ENCODE results near the gene ASNS. TPM values are rescaled to one million over a fixed set of nuclear protein-coding genes. Genes with fewer than 3 reads are reported as not detected.
"Not testable (repeated sequence)": the region's sequence is repeated elsewhere in the genome, so short reads cannot be mapped to it uniquely, and the experiment has no call there.

The ASNS gene
- 5.5 and 21.2 TPM in 2 replicates for total RNA-seq

DNA sequence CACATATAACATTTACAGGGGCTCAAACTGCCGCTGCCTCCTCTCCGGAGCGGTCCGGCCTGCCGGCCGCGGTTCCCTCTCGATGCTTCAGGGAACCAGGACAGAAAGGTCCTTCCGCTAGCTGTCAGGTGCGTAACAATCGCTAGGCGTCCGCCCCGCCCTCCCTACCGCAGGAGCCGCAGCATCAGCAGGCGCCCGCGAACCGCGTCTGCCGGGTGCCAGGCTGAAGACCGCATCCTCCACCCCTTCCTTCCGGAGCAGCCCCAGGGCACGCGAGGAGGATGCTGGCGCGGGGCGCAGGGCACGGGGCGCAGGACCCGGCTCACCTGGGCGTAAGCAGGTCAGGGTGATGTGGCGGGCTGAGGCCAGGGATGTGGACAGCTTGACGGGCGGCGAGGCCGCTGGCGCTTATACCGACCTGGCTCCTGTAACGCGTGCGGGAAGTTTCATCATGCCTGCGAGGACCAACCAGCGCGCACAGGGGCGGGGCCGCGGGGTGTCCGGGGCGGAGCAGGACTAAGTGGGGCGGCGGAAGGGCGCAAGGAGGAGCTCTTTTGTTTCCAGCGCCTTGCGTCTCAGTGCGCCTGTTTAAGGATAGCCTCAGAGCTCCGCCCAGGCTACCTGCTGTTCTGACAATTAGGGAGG lies at the start of gene ASNS:
TSS of gene ASNS (minus strand) at position 384 of the 645 bp plus-strand sequence. CDS start 3,252 bp downstream, outside the sequence.
- DNase-seq (ENCODE audit: extremely low read depth, low read depth, low spot score) = peak; percentile 16

- not testable (repeated sequence) for DNase-seq (ENCODE audit: extremely low read depth, low read depth, low spot score)
Observed at GRCh38 chr7:97921254-97921653, 49.0 kb upstream of the ASNS start.

GRCh38 chr7:97915267-97915666 lies 43.1 kb upstream of the ASNS start:
- DNase-seq (ENCODE audit: extremely low read depth, low read depth, low spot score) = not testable (repeated sequence)

- not testable (repeated sequence) for DNase-seq (ENCODE audit: extremely low read depth, low read depth, low spot score)
Observed at GRCh38 chr7:97912294-97912693, 40.1 kb upstream of the ASNS start.

- DNase-seq (ENCODE audit: extremely low read depth, low read depth, low spot score) = not testable (repeated sequence)
Observed at GRCh38 chr7:97896893-97897292, 24.7 kb upstream of the ASNS start.

DNA sequence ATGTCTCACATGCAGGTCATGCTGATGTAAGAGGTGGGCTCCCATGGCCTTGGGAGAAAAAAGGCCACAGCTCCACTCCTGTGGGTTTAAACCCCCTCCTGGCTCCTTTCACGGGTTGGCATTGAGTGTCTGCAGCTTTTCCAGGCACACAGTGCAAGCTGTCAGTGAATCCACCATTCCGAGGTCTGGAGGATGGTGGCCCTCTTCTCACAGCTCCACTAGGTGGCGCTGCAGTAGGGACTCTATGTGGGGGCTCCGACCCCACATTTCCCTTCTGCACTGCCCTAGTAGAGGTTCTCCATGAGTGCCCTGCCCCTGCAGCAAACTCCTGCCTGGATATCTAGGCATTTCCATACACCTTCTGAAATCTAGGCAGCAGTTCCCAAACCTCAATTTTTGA lies 19.5 kb upstream of the ASNS start:
- not testable (repeated sequence) for DNase-seq (ENCODE audit: extremely low read depth, low read depth, low spot score)

- not testable (repeated sequence) for DNase-seq (ENCODE audit: extremely low read depth, low read depth, low spot score)
Observed at GRCh38 chr7:97879527-97879926, 7.3 kb upstream of the ASNS start.

- not testable (repeated sequence) for DNase-seq (ENCODE audit: extremely low read depth, low read depth, low spot score)
Observed at GRCh38 chr7:97874894-97875293, 2.7 kb upstream of the ASNS start.

GRCh38 chr7:97873606-97874005 lies 1.4 kb upstream of the ASNS start:
- DNase-seq (ENCODE audit: extremely low read depth, low read depth, low spot score) = no peak

DNA sequence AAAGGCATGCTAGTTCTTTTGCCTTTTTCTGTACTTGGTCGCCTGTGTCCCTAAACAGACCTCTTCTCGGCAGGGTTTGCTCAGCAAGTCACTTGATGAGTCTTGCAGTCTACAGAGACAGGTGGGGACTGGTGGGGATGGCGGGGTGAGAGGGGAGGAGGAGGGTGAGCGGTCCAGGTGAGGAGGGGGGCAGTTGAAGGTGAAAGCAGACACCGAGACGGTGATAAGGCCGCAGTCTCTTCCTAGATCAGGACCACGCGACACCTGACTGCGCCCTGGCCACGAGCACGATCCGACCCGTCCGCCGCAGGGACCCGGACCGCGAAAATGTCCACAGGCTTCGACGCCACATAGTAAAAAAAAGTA lies 566 bp downstream of the ASNS start:
- no peak for DNase-seq (ENCODE audit: extremely low read depth, low read depth, low spot score)

- no peak for DNase-seq (ENCODE audit: extremely low read depth, low read depth, low spot score)
Observed at GRCh38 chr7:97868788-97869187, 3.4 kb downstream of the ASNS start.

GRCh38 chr7:97868314-97868713 lies 3.9 kb downstream of the ASNS start:
- no peak for DNase-seq (ENCODE audit: extremely low read depth, low read depth, low spot score)

GRCh38 chr7:97865104-97865503 lies 7.1 kb downstream of the ASNS start:
- no peak for DNase-seq (ENCODE audit: extremely low read depth, low read depth, low spot score)

DNA sequence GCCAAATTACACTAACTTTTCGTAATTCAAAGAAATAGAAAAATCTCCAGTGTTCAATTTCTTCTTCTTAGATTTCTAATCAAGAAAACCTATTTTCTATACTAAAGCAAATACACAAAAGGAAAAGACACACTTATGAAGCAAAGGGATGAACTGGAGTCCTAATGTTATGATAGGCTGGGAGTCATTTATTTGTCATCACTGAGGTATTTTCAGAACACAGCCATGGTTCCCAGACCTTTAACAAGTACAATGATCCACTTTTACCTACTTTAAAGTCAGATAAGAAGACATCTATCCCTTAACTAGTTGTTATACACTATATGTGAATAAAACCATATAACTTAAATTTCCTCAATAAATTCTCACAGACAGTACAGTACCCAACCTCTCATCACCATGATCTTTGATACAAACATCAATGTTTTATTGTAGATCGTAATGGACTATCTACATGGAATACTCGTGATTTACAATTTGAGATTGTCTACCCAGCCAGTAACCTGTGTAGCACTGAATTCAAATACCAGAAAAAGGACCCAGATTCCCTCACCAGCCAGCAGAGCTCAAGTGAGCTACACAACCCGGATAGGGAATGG lies 12.5 kb downstream of the ASNS start:
- DNase-seq (ENCODE audit: extremely low read depth, low read depth, low spot score) = no peak

- no peak for DNase-seq (ENCODE audit: extremely low read depth, low read depth, low spot score)
Observed at GRCh38 chr7:97858221-97858620, 14.0 kb downstream of the ASNS start.

GRCh38 chr7:97857544-97857943 lies 14.7 kb downstream of the ASNS start:
- no peak for DNase-seq (ENCODE audit: extremely low read depth, low read depth, low spot score)

GRCh38 chr7:97851683-97852082 lies 20.5 kb downstream of the ASNS start:
- no peak for DNase-seq (ENCODE audit: extremely low read depth, low read depth, low spot score)

- DNase-seq (ENCODE audit: extremely low read depth, low read depth, low spot score) = not testable (repeated sequence)
Observed at GRCh38 chr7:97850262-97851031, 21.8 kb downstream of the ASNS start.

GRCh38 chr7:97847791-97848190 lies 24.4 kb downstream of the ASNS start:
- DNase-seq (ENCODE audit: extremely low read depth, low read depth, low spot score) = no peak

DNA sequence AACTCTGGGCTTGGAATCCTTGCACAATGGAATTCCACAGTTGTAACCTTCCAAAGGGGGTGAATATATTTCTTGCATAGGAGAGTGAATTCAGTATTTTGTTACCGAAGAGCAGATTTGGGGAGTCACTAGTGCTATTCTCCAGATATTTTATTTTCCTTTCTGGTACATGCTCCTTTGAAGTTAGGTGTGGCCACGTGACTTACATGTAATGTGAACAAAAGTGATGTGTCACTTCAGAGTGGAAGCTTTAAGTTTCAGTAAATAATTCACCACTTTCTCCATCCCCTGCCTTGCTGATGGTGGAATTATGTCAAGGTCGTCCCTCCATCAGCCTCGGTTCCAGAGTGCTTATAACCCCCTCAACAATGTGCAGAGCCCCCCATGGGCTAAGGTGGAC lies 25.3 kb downstream of the ASNS start:
- no peak for DNase-seq (ENCODE audit: extremely low read depth, low read depth, low spot score)

- DNase-seq (ENCODE audit: extremely low read depth, low read depth, low spot score) = peak; percentile 5
Observed at GRCh38 chr7:97845622-97846203, 26.5 kb downstream of the ASNS start.

Data from glomerular endothelial cell (primary cell).